H1 (cell line): ENCODE results near the gene TLL2. TPM values are rescaled to one million over a fixed set of nuclear protein-coding genes. Genes with fewer than 3 reads are reported as not detected.

Experiments used
- CTCF ChIA-PET: fragments of 300-600 bp; sonication (Branson Sonifier 250); formaldehyde crosslinking; loops from one replicate; lab custom pipeline; 2021; ENCODE audit not compliant: partially characterized antibody; lab: Charles Lee
- POLR2A ChIA-PET: fragments of 300-600 bp; sonication (Branson Sonifier 250); formaldehyde crosslinking; loops from one replicate; lab custom pipeline; 2021; ENCODE audit warnings: inconsistent platforms; ENCODE audit not compliant: partially characterized antibody; lab: Charles Lee
- DNase-seq, 2 experiments: peaks; one replicate each; pipeline versions ENCODE4 v3.0.0 to v3.0.0-alpha.2; 2010 to 2022; ENCODE audit warnings: low spot score in 2 of 2, low read depth in 1 of 2, mixed read lengths in 1 of 2
- FAIRE-seq: peaks from 2 replicates; lab custom pipeline; 2011; peaks lifted over from hg19 to GRCh38; lab: Jason Lieb, UNC
- H2AFZ ChIP-seq: 2 replicates; pipeline ENCODE4 v1.8.1; 2012; ENCODE audit warnings: low read length, inconsistent platforms
- H2AK5ac ChIP-seq: 2 replicates; pipeline ENCODE4 v1.6.1; 2013; ENCODE audit warnings: low read depth, low read length
- H2BK120ac ChIP-seq: replicated peaks from 2 replicates; pipeline ENCODE3; 2013; ENCODE audit warnings: low read depth, low read length, inconsistent platforms
- H2BK12ac ChIP-seq: 2 replicates; pipeline ENCODE4 v1.6.1; 2013; ENCODE audit warnings: low read depth, low read length
- H2BK15ac ChIP-seq: 2 replicates; pipeline ENCODE4 v1.6.1; 2013; ENCODE audit warnings: low read length
- H2BK20ac ChIP-seq: 2 replicates; pipeline ENCODE4 v1.6.1; 2013; ENCODE audit warnings: low read length
- H2BK5ac ChIP-seq: 2 replicates; pipeline ENCODE4 v1.6.1; 2013; ENCODE audit warnings: low read depth, low read length
- H3K14ac ChIP-seq: 2 replicates; pipeline ENCODE4 v1.6.1; 2013; ENCODE audit warnings: inconsistent platforms; ENCODE audit not compliant: insufficient read length
- H3K18ac ChIP-seq: 2 replicates; pipeline ENCODE4 v1.6.1; 2013; ENCODE audit warnings: low read length; ENCODE audit errors: extremely low read depth
- H3K23ac ChIP-seq: 2 replicates; pipeline ENCODE4 v1.6.1; 2013; ENCODE audit warnings: inconsistent platforms; ENCODE audit not compliant: insufficient read length
- H3K23me2 ChIP-seq: 2 replicates; pipeline ENCODE4 v1.6.1; 2013; ENCODE audit warnings: low read depth, low read length
- H3K27ac ChIP-seq: 2 replicates; pipeline ENCODE4 v1.6.1; 2011; ENCODE audit warnings: low read depth, low read length, inconsistent platforms
- H3K27me3 ChIP-seq, 4 experiments: replicated peaks in 1 of 4; 1 replicate in 1 of 4; 2 replicates in 3 of 4; pipeline versions ENCODE4 v1.6.1 to v1.8.1; 2011 to 2013; ENCODE audit warnings: low read length in 3 of 4, mild to moderate bottlenecking in 3 of 4, inconsistent platforms in 2 of 4, mixed read lengths in 2 of 4, moderate library complexity in 1 of 4; ENCODE audit not compliant: control insufficient read depth in 3 of 4, insufficient read depth in 3 of 4; ENCODE audit errors: extremely low read depth in 1 of 4
- H3K36me3 ChIP-seq, 4 experiments: 2 replicates each; pipeline versions ENCODE4 v1.6.1 to v1.8.1; 2011 to 2013; ENCODE audit warnings: mild to moderate bottlenecking in 4 of 4, low read length in 3 of 4, moderate library complexity in 2 of 4, control low read depth in 1 of 4, inconsistent platforms in 1 of 4; ENCODE audit not compliant: insufficient read depth in 4 of 4, control insufficient read depth in 2 of 4
- H3K4ac ChIP-seq: replicated peaks from 2 replicates; pipeline ENCODE3; 2013; ENCODE audit warnings: low read length, low read depth, mixed read lengths, inconsistent platforms; ENCODE audit not compliant: insufficient read length
- H3K4me1 ChIP-seq, 4 experiments: replicated peaks in 1 of 4; 1 replicate in 1 of 4; 2 replicates in 3 of 4; pipeline versions ENCODE4 v1.6.1 to v1.8.1; 2011 to 2013; ENCODE audit warnings: low read length in 3 of 4, inconsistent platforms in 2 of 4, mixed read lengths in 1 of 4; ENCODE audit not compliant: insufficient read depth in 4 of 4, control insufficient read depth in 3 of 4
- H3K4me2 ChIP-seq, 2 experiments: 2 replicates each; pipeline versions ENCODE4 v1.6.1 to v1.8.1; 2011 to 2013; ENCODE audit warnings: low read depth in 2 of 2, low read length in 2 of 2, control low read depth in 1 of 2, inconsistent platforms in 1 of 2, mild to moderate bottlenecking in 1 of 2; ENCODE audit not compliant: insufficient read depth in 1 of 2
- H3K4me3 ChIP-seq, 4 experiments: fragments of 200-600, 300-600 bp in 1 of 4; sonication (generic), shearing (Covaris generic), sonication (Bioruptor Twin) in 1 of 4; 2 replicates each; pipeline versions ENCODE4 v1.5.1 to v1.8.1; 2011 to 2016; ENCODE audit warnings: low read length in 4 of 4, low read depth in 3 of 4, control low read depth in 2 of 4, inconsistent platforms in 2 of 4, mild to moderate bottlenecking in 2 of 4, mixed read lengths in 1 of 4, moderate library complexity in 1 of 4; ENCODE audit not compliant: insufficient read depth in 2 of 4; ENCODE audit errors: extremely low read depth in 1 of 4
- H3K56ac ChIP-seq: replicated peaks from 2 replicates; pipeline ENCODE3; 2013; ENCODE audit warnings: low read depth, mild to moderate bottlenecking, mixed read lengths, low read length, inconsistent platforms; ENCODE audit not compliant: insufficient read length
- H3K79me1 ChIP-seq: 2 replicates; pipeline ENCODE4 v1.6.1; 2013; ENCODE audit warnings: low read depth, low read length, control low read depth
- H3K79me2 ChIP-seq, 2 experiments: 2 replicates each; pipeline versions ENCODE4 v1.6.1 to v1.8.1; 2012 to 2013; ENCODE audit warnings: low read length in 2 of 2, mild to moderate bottlenecking in 2 of 2, inconsistent platforms in 1 of 2; ENCODE audit not compliant: insufficient read depth in 2 of 2, control insufficient read depth in 1 of 2
- H3K9ac ChIP-seq, 4 experiments: replicated peaks in 1 of 4; 1 replicate in 1 of 4; 2 replicates in 3 of 4; pipeline versions ENCODE4 v1.6.1 to v1.8.1; 2011 to 2013; ENCODE audit warnings: low read depth in 3 of 4, low read length in 3 of 4, control low read depth in 2 of 4, mild to moderate bottlenecking in 2 of 4, moderate library complexity in 2 of 4, inconsistent platforms in 1 of 4; ENCODE audit errors: extremely low read depth in 1 of 4
- H3K9me3 ChIP-seq, 2 experiments: 2 replicates each; pipeline versions ENCODE4 v1.6.1 to v1.8.1; 2012 to 2013; ENCODE audit warnings: mild to moderate bottlenecking in 2 of 2, moderate library complexity in 2 of 2, control low read depth in 1 of 2, inconsistent platforms in 1 of 2, low read depth in 1 of 2, low read length in 1 of 2, mixed read lengths in 1 of 2; ENCODE audit not compliant: insufficient read depth in 2 of 2
- H4K20me1 ChIP-seq, 2 experiments: replicated peaks in 1 of 2; 2 replicates each; pipeline versions ENCODE3 to v1.8.1; 2011 to 2013; ENCODE audit warnings: inconsistent platforms in 2 of 2, low read length in 2 of 2, mild to moderate bottlenecking in 1 of 2; ENCODE audit not compliant: insufficient read depth in 2 of 2, control insufficient read depth in 1 of 2
- H4K5ac ChIP-seq: 2 replicates; pipeline ENCODE4 v1.6.1; 2013; ENCODE audit warnings: low read length, low read depth, mixed read lengths, inconsistent platforms; ENCODE audit not compliant: insufficient read length
- H4K8ac ChIP-seq: 2 replicates; pipeline ENCODE4 v1.8.0; 2013; ENCODE audit warnings: mild to moderate bottlenecking, moderate library complexity, low read length, inconsistent platforms; ENCODE audit not compliant: insufficient read depth; ENCODE audit errors: extremely low read depth
- H4K91ac ChIP-seq: replicated peaks from 2 replicates; pipeline ENCODE3; 2013; ENCODE audit warnings: low read length, mixed read lengths, inconsistent platforms; ENCODE audit not compliant: insufficient read length
- CBX8 ChIP-seq: fragments of 300-800, 300-1000 bp; sonication (generic); IDR thresholded peaks from 2 replicates; pipeline ENCODE4 v1.7.1; 2016; ENCODE audit warnings: low read depth, low read length, borderline replicate concordance
- CREB1 ChIP-seq: IDR thresholded peaks from 2 replicates; pipeline ENCODE4 v1.6.1; 2012; ENCODE audit warnings: inconsistent platforms
- FOSL1 ChIP-seq: IDR thresholded peaks from 2 replicates; pipeline ENCODE4 v1.6.1; 2011; ENCODE audit warnings: mild to moderate bottlenecking, low read depth, low read length, moderate library complexity; ENCODE audit not compliant: insufficient read depth
- KDM5A ChIP-seq: fragments of 200-600 bp; IDR thresholded peaks from 2 replicates; pipeline ENCODE4 v1.7.1; 2012; ENCODE audit warnings: mild to moderate bottlenecking, low read length, inconsistent platforms, mixed read lengths
- SP4 ChIP-seq: IDR thresholded peaks from 2 replicates; pipeline ENCODE4 v1.6.1; 2012; ENCODE audit warnings: low read length, inconsistent platforms
- WGBS, 2 experiments: shearing (Covaris generic) in 1 of 2; methylation state at CpG; one replicate each; pipeline versions ENCODE4 v1.1.6 to v1.1.7; 2013 to 2015; ENCODE audit warnings: low lambda C conversion rate in 2 of 2, mixed read lengths in 2 of 2, inconsistent platforms in 1 of 2, low coverage in 1 of 2, missing lambda C conversion rate in 1 of 2; ENCODE audit not compliant: insufficient replicate concordance in 2 of 2, insufficient coverage in 1 of 2, insufficient read length in 1 of 2; ENCODE audit errors: extremely low coverage in 1 of 2, missing lambda C conversion rate in 1 of 2; 5-methylcytosine and 5-hydroxymethylcytosine counted together
- polyA plus RNA-seq, 7 experiments: library from polyadenylated mRNA; depleted of rRNA in 3 of 7; stranded (reverse) in 5 of 7; unstranded in 2 of 7; fragments of >200 nt in 5 of 7; fragments of 200-250 nt in 2 of 7; gene quantifications; 1 replicate in 5 of 7; 2 replicates in 1 of 7; 4 replicates in 1 of 7; pipeline versions ENCODE4 v1.2.1 to v1.2.3, GENCODE V29; 2011 to 2013; ENCODE audit warnings: missing spikeins in 2 of 7, mixed read lengths in 2 of 7
- total RNA-seq: library from RNA; stranded (reverse); fragmentation: NEBNext Ultra II Directional; extraction: Animal tissue kit (Norgen Biotek cat#: 25700); gene quantifications from 2 replicates; pipeline ENCODE4 v1.2.1, GENCODE V29; 2021

The TLL2 gene
- total and polyA plus RNA-seq, 2 of the 8 experiments (the other 6 are each of a cell fraction or from before 2014, with no cell fraction given), result 2.4 to 3.2 TPM

- Histone ChIP-seq H2AFZ (no peak overlapping the region), H3K79me1 (no peaks in the 10 kb centered on the region), H3K4me3 (no peak overlapping the region), H3K14ac (no peak overlapping the region), H3K4ac (no peak overlapping the region), H4K5ac (no peak overlapping the region), H4K91ac (no peak overlapping the region), H2BK5ac (no peak overlapping the region), H2AK5ac (no peak overlapping the region), H2BK20ac (no peak overlapping the region), H3K18ac (no peak overlapping the region), H4K20me1 (no peaks in the 10 kb centered on the region), H3K9me3 (no peaks in the 10 kb centered on the region), H3K56ac (no peak overlapping the region), H3K36me3 (no peaks in the 10 kb centered on the region), H3K4me1 (peaks cover 0 to under 1% (median 0%) of the 10 kb centered on the region in 4 experiments; a peak in 2 of 7 replicates), H3K9ac (no peak overlapping the region), H2BK120ac (no peak overlapping the region), H3K27me3 (no peaks in the 10 kb centered on the region; a peak in 2 of 7 replicates), H2BK15ac (no peak overlapping the region), H3K4me2 (no peak overlapping the region), H3K23me2 (no peaks in the 10 kb centered on the region), H3K23ac (no peak overlapping the region), H2BK12ac (no peak overlapping the region), H3K27ac (no peak overlapping the region), H3K79me2 (no peaks in the 10 kb centered on the region), H4K8ac (no peak overlapping the region)
- FAIRE-seq, result no peak
- ChIA-PET CTCF (interaction anchor here (0.7 to 11.4 kb wide), 9 partner anchors 10 to 145 kb away, joined by 3 to 197 read pairs (median 5); no protein-coding TSS in a partner anchor), POLR2A (no interaction called here)
- WGBS, 2 experiments, result 88% methylated on average over 3 of the region's 3 CpGs; no CpG with 5 or more reads in 1 of the 2 experiments
- no peak for DNase-seq
- TF ChIP-seq SP4, result no peak
- no peak for TF ChIP-seq FOSL1
- no peak for TF ChIP-seq CBX8
- TF ChIP-seq KDM5A, result no peak
- no peak for TF ChIP-seq CREB1
These were observed 148.2 kb downstream of the TLL2 start for GRCh38 chr10:96365571-96365970.
